Glutamatergic neuron (in vitro differentiated cells): Measurements from ENCODE around the gene PLPP4. TPM values are rescaled to one million over a fixed set of nuclear protein-coding genes. Genes with fewer than 3 reads are reported as not detected.

ENCODE experiments used
- DNase-seq: peaks from one replicate; pipeline ENCODE4 v3.0.0; 2022
- H3K27ac Mint-ChIP-seq: one replicate; pipeline ENCODE4 v1.8.0; 2020; ENCODE audit warnings: mild to moderate bottlenecking, mixed read lengths, inconsistent platforms; ENCODE audit not compliant: unreplicated experiment
- H3K27me3 Mint-ChIP-seq: one replicate; pipeline ENCODE4 v1.8.0; 2020; ENCODE audit warnings: mild to moderate bottlenecking, moderate library complexity, mixed read lengths, inconsistent platforms; ENCODE audit not compliant: unreplicated experiment
- H3K36me3 Mint-ChIP-seq: one replicate; pipeline ENCODE4 v1.8.0; 2020; ENCODE audit warnings: mild to moderate bottlenecking, mixed read lengths, inconsistent platforms; ENCODE audit not compliant: unreplicated experiment
- H3K4me1 Mint-ChIP-seq: one replicate; pipeline ENCODE4 v1.8.0; 2020; ENCODE audit warnings: mild to moderate bottlenecking, low read depth, mixed read lengths, inconsistent platforms; ENCODE audit not compliant: unreplicated experiment
- H3K4me3 Mint-ChIP-seq: one replicate; pipeline ENCODE4 v1.8.0; 2020; ENCODE audit warnings: mild to moderate bottlenecking, mixed read lengths, inconsistent platforms; ENCODE audit not compliant: unreplicated experiment
- H3K9me3 Mint-ChIP-seq: one replicate; pipeline ENCODE4 v1.8.0; 2020; ENCODE audit warnings: mild to moderate bottlenecking, moderate library complexity, mixed read lengths, inconsistent platforms; ENCODE audit not compliant: unreplicated experiment
- CTCF ChIP-seq: fragments of 200-600 bp; sonication (generic); IDR thresholded peaks from one replicate; pipeline ENCODE4 v1.5.0; 2021; ENCODE audit not compliant: partially characterized antibody, unreplicated experiment
- total RNA-seq: library from RNA; stranded (reverse); fragmentation: NEBNext Ultra II Directional; extraction: Animal tissue kit (Norgen Biotek cat#: 25700); gene quantifications from one replicate; pipeline ENCODE4 v1.2.1, GENCODE V29; 2021; ENCODE audit not compliant: unreplicated experiment

The PLPP4 gene
- total RNA-seq, 1 donor from 2014 or later = 2.6 TPM

- TF ChIP-seq CTCF = no peak
- DNase-seq = no peak
Observed at GRCh38 chr10:120593693-120594092, 136.7 kb downstream of the PLPP4 start.

GRCh38 chr10:120597902-120598301 is 140.9 kb downstream of the PLPP4 start:
- H3K9me3 Mint-ChIP-seq = peaks cover 22% of the 10 kb centered on the region
- H3K36me3 Mint-ChIP-seq = peaks cover 11% of the 10 kb centered on the region
- H3K4me1 Mint-ChIP-seq = peaks cover 23% of the 10 kb centered on the region
- no peak for TF ChIP-seq CTCF
- no peak overlapping the region for H3K4me3 Mint-ChIP-seq
- H3K27me3 Mint-ChIP-seq = peaks cover 17% of the 10 kb centered on the region
- peak overlapping the region; percentile 92 for H3K27ac Mint-ChIP-seq
- no peak for DNase-seq

More at GRCh38 chr10:120593693-120594092, 136.7 kb downstream of the PLPP4 start:
- Mint-ChIP-seq H3K9me3 (peaks cover 13% of the 10 kb centered on the region), H3K4me1 (peaks cover 11% of the 10 kb centered on the region), H3K27me3 (peaks cover 9% of the 10 kb centered on the region), H3K36me3 (peaks cover 4% of the 10 kb centered on the region), H3K4me3 (no peak overlapping the region), H3K27ac (no peak overlapping the region)

GRCh38 chr10:120598386-120598785 is 141.4 kb downstream of the PLPP4 start:
- H3K4me1 Mint-ChIP-seq = peaks cover 23% of the 10 kb centered on the region
- H3K27ac Mint-ChIP-seq = peak overlapping the region; percentile 92
- peaks cover 22% of the 10 kb centered on the region for H3K9me3 Mint-ChIP-seq
- DNase-seq = peak; percentile 76
- H3K27me3 Mint-ChIP-seq = peaks cover 17% of the 10 kb centered on the region
- TF ChIP-seq CTCF = no peak
- H3K36me3 Mint-ChIP-seq = peaks cover 16% of the 10 kb centered on the region
- peak overlapping the region; percentile 53 for H3K4me3 Mint-ChIP-seq

- H3K36me3 Mint-ChIP-seq = peaks cover 22% of the 10 kb centered on the region
- H3K4me1 Mint-ChIP-seq = peaks cover 23% of the 10 kb centered on the region
- peaks cover 22% of the 10 kb centered on the region for H3K9me3 Mint-ChIP-seq
- H3K27ac Mint-ChIP-seq = peak overlapping the region; percentile 92
- peaks cover 17% of the 10 kb centered on the region for H3K27me3 Mint-ChIP-seq
- DNase-seq = no peak
- no peak for TF ChIP-seq CTCF
- peak overlapping the region; percentile 53 for H3K4me3 Mint-ChIP-seq
Observed at GRCh38 chr10:120599200-120599724, 142.2 kb downstream of the PLPP4 start.

GRCh38 chr10:120600871-120601649 is 144.0 kb downstream of the PLPP4 start:
- DNase-seq = peak; percentile 69
- H3K4me1 Mint-ChIP-seq = peaks cover 15% of the 10 kb centered on the region
- peak; percentile 71 for TF ChIP-seq CTCF
- peaks cover 17% of the 10 kb centered on the region for H3K27me3 Mint-ChIP-seq
- peaks cover 22% of the 10 kb centered on the region for H3K36me3 Mint-ChIP-seq
- no peak overlapping the region for H3K4me3 Mint-ChIP-seq
- H3K27ac Mint-ChIP-seq = no peak overlapping the region
- peaks cover 22% of the 10 kb centered on the region for H3K9me3 Mint-ChIP-seq
